Tibial nerve (tissue), 3 donors: ENCODE data around the gene CXCR6.

Experiments used
- CTCF ChIP-seq, 5 experiments: fragments of 200-600 bp in 3 of 5; fragments of 450-650 bp in 2 of 5; sonication (generic) in 3 of 5; IDR thresholded peaks; one replicate each; pipeline ENCODE4 v1.5.1; 2016 to 2019; ENCODE audit warnings: antibody characterized with exemption in 5 of 5, mild to moderate bottlenecking in 3 of 5, moderate library complexity in 2 of 5
- POLR2A ChIP-seq, 2 donors: fragments of 450-650 bp; IDR thresholded peaks; one replicate each; pipeline ENCODE4 v1.6.1; 2017; ENCODE audit warnings: antibody characterized with exemption in 2 of 2, mild to moderate bottlenecking in 2 of 2, moderate library complexity in 2 of 2

- TF ChIP-seq CTCF (IDR thresholded peaks at IDR 0.05) (no peak), POLR2A (IDR thresholded peaks at IDR 0.05) (no peak)
Measured at GRCh38 chr3:45974686-45975085, 31.4 kb downstream of the CXCR6 start.
